NCI-H1694 (cell line): ENCODE data around the gene SLC22A7.

ENCODE experiments used
- DNase-seq: peaks from one replicate; lab custom pipeline; 2025; lab: John Stamatoyannopoulos, UW

Gene SLC22A7

DNA sequence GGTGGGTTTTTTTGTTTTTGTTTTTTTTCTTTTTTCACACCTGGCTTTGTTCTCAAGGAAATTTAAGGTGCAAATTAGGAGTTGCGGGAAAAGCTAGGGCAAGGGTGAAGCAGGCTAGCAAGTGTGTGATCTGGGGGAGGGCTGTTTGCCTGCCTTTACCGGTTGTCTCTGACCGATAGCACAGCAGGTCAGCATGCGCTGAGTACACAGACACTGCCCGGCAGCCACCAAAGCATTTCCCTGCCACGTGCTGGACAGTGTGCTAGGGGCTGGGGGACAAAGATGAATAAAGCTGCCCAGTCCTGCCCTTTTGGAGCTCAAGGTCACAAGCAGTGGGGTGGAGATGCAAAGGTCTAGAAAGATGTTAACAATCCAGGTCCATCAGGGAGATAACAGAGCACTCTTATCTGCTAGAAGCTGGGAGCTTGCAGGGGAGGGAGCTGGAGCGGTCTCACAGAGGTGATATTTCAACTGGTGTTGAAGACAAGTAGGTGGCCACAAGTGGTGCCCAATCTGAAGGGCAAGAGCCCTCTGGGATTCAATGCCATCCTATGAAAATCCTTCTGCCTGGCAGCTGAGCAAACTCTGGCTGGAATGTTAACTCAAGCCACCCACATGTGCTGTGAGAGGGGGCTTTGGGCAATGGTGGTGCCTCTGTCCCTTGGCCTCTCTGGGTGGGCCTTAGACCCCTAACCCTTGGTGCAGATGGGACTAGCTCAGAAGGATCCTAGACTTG is 30.3 kb upstream of the SLC22A7 start:
- no peak for DNase-seq

DNA sequence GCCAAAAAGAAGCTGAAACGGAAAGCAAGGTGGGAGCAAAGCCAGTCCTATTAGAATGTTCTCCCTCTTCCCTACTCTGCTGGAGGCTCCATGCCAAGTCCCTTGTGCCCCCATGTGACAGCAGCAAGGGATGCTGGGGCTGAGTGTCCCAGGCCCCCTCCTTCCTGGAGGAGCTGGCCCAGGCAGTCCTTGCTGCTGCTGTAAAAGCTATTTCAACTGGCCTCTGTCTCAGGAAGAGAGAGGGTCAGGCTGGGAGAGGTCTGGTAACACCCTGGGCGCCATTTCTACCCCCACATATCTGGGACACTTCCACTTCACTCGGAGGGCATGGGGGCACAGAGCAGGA is 29.7 kb upstream of the SLC22A7 start:
- no peak for DNase-seq

DNA sequence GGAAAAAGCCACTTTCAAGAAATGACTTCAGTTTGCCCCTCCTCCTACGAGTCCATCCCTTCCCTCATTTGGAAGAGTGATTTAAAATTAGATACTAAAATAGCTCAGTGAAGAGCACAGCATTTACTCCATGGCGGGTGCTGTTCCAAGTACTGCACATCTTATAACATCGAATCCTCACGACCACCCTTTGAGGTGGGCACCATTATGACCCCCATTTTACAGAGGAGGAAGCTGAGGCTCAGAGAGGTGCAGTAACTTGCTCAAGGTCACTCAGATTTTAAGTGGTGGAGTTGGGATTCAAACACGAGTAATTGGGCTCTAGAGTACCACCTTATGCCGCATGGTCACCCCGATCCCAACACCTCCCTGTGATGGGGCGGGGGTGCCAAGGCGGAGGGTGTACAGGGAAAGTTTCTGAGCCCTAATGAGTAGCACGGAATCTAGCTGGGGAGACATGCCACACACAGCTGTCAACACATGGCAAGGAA is 29.2 kb upstream of the SLC22A7 start:
- no peak for DNase-seq

DNA sequence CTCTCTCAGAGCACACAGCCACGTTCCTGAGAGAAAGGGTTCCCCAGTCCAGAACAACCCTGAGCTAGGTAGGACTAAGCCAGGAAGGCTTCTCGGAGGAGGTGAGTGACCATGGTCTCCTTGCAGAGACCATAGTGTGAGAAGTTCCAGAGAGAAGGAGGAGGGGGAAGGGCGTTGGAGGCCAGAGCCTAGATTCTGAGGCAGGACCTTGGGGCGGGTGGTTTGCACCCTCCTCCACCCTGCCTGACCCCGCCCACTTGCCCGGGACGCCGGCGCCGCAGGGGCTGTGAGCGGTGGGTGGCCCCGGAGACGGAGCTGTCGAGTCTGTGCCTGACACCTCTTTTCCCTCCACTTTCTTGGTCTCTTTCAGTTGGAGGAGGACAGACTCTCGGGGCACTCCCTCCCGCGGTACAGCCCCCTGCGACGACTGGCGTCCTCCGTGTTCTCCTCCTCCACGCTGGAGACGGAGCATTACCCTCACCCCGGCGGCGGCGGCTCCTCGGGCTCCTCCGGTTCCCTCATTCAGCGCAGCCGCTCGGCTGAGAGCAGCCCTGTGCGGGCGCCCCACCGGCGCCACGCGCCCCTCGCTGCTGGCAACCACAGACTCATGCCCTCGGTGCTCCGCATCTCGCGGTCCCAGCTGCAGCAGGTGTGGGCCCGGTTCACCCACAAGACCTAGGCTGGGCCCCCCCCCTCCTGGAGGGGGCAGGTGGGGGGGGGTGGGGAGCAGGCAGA is 28.6 kb upstream of the SLC22A7 start:
- DNase-seq: no peak

DNA sequence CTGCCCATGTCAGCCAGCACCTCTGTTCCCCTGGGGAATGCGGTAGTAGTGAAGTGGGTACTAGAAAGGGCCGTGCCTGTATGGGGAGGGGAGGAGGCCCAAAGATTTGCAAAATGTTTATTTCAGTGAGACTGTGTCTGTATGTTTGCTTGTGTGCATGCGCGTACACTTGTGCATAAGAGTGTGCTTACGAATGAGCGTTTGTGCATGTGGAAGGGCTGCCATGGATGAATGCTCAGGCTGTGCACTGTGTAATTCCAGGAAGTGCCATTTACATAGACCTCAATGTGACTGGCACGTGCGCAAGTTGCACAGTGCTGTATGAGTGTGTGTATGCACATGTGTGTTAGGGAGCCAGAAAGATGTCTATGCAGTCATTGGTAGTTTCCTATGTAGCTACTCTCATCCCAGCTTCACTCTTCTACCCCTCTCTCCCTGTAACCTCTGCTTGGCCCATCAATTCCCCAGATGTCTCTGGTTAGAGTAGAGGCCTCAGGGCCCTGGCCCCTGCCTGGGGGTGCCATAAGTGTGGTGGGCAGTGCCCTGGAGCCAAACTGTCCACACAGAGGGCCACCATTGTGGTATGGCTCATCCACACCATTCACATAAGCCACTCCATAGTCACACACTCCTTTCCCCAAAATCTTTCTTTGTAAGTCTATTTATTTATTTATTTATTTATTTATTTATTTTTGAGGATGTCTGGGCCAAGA is 26.8 kb upstream of the SLC22A7 start:
- DNase-seq: no peak

DNA sequence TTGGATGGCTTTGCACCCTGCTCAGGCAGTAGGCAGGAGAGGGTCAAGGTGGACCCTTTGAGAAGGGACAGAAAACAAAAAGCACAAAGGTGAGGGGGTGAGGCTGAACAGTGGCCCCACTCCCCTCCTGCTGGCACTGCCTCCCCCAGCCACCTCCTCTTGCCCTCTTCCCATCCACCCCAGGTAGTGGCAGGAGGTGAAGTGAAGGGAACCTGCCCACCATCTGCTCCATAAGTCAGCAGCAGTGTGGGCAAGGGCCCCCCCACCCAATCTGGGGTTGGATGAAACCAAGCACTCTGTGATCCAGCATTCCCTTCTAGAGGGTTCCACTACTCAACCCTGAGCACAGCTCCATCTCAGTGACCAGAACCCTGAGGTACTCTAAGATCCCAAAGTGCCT is 26.1 kb upstream of the SLC22A7 start:
- no peak for DNase-seq

DNA sequence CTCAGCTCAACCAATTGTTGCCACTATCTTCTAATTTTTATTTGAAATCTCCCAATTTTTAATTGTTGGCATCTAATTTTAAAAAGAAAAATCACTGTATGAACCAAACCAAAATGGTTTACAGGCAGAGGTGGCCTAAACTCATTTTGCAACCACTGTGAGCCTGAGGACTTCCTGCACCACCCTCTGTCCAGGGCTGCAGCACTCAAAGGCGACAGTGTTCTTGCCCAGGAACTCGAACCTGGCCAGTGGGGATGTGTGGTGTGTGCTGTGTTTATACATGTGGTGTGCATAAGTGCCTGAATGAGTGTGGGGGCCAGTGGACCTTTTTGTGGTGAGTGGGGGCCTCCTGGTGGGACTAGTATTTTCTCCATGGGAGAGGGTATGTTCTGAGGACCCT is 24.4 kb upstream of the SLC22A7 start:
- DNase-seq: no peak

DNA sequence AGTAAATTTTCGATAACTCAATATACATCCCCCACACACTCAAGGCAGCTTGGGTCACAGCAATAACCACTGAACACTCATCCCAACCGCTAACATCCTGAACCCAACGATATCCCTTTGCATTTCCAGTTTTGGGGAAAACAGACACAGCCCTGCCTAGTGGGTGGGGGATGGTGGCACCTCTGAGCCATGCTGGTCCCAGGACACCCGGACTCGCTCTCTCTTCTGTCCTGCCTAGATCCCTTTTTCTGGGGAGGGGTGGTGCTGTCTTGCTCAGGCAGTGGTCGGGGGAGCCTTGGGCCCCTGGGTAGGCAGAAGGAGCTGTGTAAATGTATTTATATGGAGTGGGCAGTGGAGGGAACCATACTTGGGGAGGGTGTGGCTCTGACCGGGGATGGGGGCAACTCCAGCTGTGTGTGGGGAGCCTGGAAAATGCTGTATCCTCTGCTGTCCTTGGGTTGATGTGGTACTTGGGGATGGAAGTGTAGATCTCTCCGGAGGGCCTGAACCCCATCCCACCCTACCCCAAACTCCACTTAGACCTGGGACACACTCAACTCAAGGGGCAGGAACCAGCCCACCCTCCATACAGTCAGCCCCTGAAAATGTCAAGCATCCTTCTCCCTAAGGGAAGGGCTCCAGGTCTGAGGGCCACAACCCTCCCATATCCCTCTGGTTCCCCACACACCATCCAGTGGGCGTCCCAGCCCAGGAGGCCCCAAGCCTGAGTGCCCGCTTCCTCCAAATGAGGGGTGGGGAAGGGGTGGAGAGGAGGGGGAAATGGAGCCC is 23.7 kb upstream of the SLC22A7 start:
- DNase-seq: no peak

DNA sequence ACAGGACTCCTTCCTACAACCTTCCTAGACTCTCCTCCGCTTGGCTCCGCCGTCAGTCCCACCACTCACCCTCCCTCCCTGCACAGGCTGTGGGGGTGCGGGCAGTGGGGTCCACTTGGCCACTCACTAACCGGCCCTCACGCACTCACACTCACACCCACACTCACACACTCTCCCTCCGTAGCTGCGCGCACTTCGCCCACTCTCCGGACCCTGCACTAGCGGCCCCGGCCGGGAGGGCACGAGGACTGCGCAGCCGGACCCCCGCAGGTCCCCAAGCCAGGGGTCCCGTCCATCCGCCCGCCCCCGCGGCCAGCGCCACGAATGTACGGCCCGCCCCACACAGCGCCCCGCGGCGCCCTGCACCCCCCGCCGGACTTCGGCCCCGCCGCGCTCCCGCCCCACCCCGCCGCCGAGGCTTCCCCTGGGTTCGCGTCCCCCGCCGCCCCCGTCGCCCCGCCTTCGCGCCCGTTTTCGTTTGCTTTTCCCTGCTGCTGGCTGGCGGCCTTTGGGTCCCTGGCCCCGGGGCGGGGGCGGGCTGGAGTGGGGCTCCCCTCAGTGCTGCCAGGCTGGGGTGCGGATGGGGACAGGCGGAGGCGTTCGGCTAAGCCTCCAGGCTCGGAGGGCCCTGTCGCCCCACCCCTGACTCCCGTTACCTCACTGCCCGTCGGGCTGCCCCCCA is 23.0 kb upstream of the SLC22A7 start:
- no peak for DNase-seq

DNA sequence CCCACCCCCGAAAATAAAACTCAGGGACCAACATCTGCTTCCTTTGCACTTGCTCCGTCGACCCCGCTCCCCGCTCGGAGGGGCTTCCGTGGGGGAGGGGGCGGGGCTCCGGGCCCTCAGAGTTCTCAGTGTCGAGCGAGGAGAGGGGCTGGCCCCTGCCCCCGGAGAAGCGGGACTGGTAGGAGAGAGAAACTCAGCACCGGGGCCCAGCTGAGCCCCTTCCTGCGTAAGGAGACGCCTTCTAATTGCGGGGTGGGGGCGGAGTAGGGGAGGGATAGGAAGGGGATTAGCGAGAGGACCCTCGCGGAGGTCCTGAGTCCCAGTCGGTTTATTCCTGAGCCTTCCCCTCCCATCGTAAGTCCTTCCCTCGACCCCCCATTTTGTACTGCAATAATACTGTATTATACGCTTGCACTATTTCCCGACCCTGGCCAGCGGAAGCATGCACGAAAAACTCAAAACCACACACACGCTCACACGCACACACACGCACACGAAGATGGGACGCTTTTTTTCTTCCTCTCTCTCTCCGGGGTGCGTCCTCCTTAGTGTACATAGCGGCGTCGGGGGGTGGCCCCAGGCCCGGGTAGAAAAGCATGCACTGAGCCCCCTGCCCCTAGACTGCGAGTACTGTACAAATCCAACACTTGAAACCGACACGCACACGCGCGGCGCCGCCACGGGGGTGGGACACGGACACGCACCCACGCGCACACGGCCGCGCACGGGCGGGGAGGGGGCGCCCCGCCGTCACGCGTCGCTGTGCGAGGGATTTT is 22.1 kb upstream of the SLC22A7 start:
- no peak for DNase-seq

DNA sequence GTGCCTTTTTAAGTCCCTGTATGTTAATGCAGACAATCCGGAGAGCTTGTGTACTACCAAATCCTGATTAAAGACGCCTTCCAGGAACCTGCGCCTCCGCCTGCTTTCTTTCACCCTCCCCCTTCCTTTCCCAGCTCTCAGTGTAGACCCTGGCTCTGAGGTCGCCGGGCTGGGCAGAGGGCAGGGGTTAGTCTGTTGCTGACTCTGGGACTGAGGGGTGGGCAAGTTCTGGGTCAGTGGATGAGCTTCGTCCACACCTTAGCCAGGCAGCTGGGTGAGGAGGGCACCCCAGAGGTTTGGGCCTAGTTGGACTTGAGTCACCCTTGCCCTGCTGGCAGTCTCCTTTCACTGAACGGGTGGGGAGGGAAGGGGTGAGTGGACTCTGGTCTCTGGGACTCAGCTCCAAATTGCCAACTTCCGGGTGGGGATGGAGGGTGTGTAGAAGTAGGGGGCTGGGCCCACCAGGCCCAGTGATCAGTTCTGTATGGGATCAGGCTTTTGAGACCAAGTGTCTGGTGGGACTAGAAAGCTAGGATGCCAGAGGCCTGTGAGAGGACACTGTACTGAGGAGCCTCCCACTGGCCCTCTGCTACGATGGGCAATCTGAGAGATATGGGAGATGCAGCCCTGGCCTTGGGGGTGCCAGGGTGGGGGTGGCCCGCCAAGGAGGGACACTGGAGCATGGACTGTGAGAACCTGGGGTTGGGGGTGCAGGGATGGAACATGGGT is 21.3 kb upstream of the SLC22A7 start:
- no peak for DNase-seq

DNA sequence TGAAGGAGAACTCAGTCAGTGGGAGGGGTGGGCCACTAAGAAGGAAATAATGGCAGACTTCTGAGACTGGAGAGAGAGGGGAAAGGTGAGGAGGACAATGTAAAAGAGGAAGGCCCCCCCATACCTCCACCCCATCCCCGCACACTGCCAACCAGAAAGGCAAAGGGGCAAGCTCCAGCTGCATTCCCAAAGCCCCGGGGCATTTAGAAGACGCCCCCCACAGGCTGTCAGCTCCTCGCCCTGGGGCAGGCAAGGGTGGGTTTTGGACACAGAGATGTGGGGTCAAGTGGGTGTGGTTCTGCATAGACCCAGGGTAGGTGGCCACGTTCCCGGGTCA is 20.8 kb upstream of the SLC22A7 start:
- DNase-seq: no peak

DNA sequence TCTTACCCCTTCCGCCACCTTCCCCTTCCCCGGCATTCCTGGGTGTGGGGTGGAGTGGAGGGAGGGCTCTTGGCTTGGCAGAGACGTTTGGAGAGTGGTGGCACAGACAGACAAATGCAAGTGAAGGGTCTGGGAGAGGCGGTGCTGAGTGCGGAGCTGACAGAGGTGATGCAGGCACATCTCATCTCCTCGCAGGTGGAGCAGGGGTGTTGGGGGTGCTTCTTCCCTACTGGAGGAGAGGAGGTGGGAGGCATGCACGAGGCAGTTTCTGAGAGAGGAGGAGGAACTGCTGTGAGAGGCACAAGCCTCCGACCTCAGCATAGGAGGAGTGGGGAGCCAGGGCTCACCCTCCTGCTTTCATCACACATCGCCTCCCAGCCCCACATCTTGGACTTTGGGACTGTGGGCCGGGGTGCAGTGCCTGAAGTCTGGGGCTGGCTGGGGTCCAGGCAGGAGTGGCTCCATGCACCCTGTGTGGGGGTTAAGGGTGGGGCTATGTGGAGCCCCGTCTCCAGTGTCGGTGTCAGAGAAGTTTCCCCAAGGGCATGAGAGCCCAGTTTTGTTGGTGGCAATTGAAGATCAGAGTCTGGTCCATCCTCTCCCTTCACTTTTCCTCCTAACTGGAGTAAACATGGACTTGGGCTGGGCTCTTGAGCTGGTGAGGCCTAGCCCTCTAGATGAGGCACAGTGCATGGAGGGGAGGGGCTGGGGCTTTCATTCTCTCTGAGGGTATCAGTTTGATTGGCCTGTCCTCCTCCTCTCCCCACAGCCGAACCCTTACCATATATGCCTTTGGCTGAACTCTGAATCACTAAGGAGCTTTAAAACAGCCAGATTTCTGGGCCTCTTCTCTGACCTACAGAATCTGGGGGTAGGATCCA is 20.2 kb upstream of the SLC22A7 start:
- no peak for DNase-seq

DNA sequence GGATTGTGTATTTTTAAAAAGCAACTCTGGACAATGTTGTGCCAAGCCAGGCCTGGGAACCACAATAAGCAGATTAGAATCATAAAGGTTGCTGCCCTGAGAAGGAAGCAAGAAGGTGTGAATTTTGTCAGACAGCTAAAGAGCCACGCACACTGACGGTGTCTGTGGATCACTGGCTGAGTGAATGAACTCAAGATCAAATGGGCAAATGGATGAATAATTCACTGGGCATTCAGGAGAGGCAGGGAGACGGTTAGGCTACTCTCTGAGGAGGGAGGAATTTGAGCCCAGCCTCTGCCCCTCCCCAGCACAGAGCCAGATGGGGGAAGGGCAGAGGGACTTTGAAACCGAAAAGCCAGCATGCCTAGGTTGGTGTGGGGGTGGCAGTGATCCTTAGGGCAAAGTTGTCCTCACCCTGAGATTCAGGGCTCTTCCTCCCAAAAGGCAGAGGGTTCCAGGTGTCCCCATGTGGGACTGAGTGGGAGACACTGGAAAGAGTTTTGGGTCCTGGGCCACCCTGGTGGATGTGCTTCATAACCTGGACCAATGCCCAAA is 19.5 kb upstream of the SLC22A7 start:
- DNase-seq: no peak

DNA sequence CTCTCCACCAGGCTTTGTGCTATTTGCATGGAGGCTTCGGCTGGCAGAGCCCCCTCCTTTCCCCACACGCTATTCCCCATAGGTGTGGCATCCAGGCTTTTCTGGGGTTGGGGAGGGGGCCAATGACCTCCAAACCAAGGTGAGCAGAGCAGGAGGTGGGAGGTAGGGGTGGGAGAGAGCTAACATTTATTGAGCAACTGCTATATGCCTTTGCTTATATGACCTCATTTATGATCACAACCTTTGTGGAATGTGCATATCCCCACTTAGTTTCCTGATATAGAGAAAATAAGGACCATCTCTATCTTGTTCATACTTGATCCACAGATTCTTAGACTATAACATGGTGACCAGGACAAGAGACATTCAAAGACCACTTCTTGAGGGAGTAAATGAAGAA is 17.8 kb upstream of the SLC22A7 start:
- DNase-seq: no peak

DNA sequence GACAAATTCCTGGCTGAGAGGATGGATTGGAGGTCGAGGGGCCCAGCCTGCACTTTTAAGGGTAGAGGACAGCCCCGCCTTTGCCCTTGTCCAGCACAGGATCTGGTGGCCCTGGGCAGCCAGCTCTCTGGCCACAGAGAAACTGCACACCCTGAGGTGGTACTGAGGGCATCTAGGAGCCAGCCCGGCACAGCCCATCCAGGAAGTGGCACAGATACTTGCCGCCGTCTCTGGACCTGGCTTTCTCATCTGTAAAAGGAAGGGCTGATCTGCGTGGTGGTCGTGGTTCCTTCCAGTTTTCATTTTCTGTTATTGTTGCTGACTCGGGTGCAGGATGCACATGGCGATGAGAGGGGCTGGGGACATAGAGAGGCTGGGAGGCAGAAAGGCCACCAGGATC is 16.0 kb upstream of the SLC22A7 start:
- no peak for DNase-seq

DNA sequence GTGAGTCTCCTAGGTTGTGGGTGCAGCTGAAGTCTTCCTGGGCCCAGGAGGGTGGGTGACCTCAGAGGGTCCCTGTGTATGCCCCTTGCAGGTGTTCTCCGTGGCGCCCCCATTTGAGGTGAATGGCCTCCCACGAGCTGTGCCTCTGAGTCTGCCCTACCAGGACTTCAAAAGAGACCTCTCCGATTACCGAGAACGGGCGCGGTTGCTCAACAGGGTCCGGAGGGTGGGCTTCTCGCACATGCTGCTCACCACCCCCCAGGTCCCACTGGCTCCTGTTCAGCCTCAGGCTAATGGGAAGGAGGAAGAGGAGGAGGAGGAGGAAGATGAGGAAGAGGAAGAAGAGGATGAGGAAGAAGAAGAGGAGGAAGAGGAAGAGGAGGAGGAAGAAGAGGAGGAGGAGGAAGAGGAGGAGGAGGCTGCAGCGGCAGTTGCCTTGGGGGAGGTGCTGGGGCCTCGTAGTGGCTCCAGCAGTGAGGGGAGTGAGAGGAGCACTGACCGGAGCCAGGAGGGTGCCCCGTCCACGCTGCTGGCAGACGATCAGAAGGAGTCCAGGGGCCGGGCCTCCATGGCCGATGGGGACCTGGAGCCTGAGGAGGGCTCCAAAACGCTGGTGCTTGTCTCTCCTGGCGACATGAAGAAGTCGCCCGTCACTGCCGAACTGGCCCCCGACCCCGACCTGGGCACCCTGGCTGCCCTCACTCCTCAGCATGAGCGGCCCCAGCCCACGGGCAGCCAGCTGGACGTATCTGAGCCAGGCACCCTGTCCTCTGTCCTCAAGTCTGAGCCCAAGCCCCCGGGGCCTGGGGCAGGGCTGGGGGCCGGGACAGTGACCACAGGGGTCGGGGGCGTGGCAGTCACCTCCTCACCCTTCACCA is 15.2 kb upstream of the SLC22A7 start:
- no peak for DNase-seq

DNA sequence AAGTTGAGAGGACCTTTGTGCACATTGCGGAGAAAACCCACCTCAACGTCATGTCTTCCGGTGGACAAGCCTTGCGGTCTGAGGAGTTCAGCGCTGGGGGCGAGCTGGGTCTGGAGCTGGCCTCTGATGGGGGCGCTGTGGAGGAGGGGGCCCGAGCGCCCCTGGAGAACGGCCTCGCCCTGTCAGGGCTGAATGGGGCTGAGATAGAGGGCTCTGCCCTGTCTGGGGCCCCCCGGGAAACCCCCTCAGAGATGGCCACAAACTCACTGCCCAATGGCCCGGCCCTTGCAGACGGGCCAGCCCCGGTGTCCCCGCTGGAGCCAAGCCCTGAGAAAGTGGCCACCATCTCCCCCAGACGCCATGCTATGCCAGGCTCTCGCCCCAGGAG is 14.6 kb upstream of the SLC22A7 start:
- DNase-seq: no peak
